Urothelium cell line (cell line): Measurements from ENCODE around the gene KREMEN1.
A peak's percentile ranks its signal among the peaks of the same experiment; 100 is the strongest.
"Not testable (repeated sequence)": the region's sequence is repeated elsewhere in the genome, so short reads cannot be mapped to it uniquely, and the experiment has no call there.

Experiments
- DNase-seq: peaks from one replicate; pipeline ENCODE4 v3.0.0; 2011; ENCODE audit warnings: low spot score, mixed read lengths
- FAIRE-seq: peaks from 2 replicates; lab custom pipeline; 2011; peaks lifted over from hg19 to GRCh38; lab: Jason Lieb, UNC

KREMEN1 gene

DNA sequence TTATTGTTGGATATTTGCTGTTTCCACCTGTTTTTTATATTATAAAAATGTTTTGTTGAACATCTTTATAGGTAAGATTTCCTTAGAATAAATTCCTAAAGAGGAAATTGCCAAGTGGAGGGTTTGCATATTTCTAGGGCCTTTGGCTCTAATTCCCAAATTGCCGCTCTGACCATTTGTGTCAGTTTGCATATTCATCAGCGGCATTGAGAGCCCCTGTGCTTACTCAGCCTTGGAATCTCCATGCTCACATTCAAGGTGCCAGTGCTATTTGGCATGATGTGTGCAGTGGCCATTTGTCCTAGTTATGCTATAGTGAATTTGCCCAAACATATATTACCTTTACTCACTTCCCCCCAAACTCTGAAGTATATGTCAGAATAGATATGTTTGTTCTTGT, 25.5 kb downstream of the KREMEN1 start:
- DNase-seq (no peak), FAIRE-seq (no peak)

DNA sequence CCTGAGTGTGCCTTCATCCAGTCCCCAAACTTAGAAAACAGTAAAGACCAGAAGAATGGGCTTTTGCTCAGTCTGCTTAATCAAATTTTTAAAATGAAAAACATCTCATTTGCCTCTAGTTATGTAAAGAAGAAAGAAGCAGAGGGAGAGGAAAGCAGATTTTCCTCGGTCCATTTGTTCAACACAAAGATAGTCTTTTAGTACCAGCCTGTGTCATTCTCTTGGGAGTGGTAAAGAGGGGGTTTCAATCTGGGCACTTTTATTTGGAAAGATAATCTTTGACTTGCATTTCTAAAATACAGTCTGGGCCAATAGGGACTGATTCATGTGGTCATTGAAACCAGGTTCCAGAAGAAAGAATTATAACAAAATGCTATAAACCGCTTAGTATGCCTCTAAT, 29.5 kb downstream of the KREMEN1 start:
- FAIRE-seq = no peak
- DNase-seq = no peak

DNA sequence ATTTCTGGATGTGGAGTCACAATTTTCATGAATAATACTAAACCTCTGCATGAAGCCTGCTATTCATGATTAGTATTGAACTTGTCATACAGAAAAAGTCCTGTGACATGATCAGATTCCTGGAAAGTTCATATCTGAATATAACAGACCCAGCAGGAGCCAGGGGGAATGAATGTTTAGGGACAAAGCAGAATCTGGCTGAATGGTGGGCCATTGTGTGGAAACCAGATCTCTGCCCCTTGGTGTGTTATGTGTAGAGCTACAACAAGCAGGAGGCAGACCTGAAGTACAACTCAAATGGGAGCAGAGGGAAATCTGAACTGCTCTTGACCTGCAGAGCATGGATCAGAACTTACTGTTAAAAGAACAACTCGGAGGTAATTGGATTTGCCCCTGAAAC, 30.3 kb downstream of the KREMEN1 start:
- no peak for FAIRE-seq
- no peak for DNase-seq

DNA sequence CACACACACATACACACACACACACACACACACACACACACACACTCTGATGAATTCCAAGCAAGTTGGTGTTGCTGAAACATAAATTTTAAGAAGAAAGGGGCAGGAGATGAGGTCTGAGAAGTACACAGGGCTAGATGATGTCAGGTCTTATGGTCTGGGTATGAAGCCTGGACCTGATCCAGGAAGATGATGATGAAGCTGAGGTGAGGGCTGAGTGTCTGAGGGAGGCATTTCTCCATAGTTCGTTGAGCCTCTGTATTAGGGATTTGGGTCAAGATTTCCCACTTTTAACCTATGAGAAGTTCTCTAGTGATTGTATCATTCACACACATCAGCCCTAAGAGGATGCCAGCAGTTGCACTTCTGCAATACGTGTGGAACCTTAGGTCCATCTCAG, 32.6 kb downstream of the KREMEN1 start:
- DNase-seq (no peak), FAIRE-seq (no peak)

DNA sequence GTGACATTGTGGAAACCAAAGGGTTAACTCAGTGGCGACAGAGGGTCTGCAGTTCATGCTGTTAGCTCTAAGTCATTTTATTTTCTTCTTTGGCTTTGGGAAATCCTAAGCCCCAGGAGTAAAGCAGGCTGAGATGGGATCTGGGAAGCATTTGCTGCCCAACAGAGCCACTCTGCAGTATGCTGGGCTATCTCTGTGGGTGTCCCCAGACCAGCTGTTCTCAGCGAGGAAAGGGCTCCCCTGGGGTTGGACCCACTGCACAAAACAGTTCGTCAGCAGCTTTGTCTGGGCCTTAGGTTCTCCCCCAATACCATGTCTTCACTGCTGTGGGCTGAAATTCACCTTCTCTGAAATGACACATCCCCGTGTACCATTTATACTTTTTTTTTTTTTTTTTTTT, 34.0 kb downstream of the KREMEN1 start:
- FAIRE-seq (no peak), DNase-seq (no peak)

DNA sequence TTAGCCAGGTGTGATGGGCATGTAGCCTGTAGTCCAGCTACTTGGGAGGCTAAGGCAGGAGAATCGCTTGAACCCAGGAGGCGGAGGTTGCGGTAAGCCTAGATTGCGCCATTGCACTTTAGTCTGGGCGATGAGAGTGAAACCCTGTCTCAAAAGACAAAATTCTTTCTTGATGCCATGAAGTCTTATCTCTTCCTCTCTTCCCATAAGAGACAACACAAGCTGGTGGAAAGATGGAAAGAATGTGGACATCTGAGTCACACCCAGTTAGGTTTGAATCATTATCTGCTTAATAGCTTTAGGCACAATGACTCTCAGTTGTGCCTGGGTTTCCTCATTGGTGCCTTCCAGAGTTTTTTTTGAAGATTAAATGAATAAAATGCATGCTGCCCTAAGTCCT, 35.3 kb downstream of the KREMEN1 start:
- no peak for DNase-seq
- FAIRE-seq = no peak

DNA sequence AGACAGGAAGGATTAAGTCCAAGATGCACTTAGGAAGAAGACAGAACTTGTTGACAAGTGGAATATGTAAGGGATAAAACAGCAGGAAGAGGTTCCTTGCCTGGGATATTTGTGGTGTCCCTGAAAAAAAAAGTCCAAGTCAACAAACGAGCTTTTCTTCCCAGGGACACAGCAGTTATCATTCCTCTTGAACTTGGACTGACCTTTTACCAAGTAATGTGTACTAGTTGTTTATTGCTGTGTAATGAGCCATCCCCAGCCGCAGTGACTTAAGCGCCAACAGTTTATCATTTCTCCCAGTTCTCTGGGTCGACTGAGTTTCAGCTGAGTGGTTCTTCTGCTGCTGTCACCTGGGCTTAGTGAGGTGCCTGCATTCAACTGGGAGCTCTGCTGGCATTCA, 37.0 kb downstream of the KREMEN1 start:
- no peak for FAIRE-seq
- no peak for DNase-seq

DNA sequence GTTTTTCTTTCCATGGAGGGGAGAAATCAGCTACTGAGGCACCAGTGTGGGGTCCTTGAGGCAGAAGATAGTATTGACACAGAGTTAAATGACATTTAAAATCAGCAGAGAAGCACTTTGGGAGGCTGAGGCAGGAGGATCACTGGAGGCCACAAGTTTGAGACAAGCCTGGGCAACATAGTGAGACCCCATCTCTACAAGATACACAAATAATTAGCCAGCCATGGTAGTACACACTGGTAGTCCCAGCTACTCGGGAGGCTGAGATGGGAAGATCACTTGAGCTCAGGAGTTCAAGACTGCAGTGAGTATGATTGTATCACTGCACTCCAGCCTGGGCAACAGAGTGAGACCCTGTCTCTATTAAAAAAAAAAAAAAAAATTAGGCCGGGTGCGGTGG, 38.1 kb downstream of the KREMEN1 start:
- FAIRE-seq (no peak), DNase-seq (no peak)

DNA sequence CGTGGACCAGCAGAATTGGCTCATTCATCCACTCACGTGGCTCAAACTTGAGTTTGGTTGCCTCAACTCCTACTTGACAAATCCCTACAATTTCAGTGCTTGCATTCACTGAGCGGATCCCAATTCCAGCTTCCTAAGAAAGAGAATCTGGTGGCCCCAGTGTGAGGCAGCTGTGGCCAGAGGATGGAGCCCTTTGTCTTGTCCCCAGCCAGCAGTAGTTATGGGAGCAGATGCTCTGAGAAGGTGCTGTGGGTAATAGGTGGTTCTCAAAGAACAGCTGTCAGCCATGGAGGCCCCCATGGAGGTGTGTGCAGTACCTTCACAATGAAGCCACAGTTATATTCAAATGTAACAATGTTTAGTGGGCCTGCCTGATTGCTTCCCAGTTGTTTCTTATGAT, 39.3 kb downstream of the KREMEN1 start:
- no peak for DNase-seq

DNA sequence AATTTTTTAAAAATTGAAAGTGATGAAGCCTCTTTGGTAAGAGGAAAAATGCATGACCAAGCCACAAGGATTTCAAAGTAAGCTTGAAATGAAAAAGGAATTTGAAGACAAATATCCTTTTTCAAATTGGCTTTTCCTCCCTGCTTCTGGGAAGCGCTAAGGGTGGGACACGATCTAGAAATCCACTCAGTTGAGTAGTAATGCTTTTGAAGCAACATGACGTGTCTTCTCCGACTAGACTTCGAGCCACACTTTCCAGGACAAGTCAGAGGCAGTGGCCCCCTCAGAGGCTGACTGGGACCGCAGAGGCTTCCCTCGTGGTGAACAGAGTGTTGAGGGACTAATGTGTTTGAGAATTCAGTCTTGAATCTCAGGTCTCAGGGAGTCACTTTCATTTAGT, 39.8 kb downstream of the KREMEN1 start:
- FAIRE-seq = no peak
- DNase-seq = no peak

More for the DNA sequence above, 39.3 kb downstream of the KREMEN1 start:
- FAIRE-seq = peak; percentile 80

DNA sequence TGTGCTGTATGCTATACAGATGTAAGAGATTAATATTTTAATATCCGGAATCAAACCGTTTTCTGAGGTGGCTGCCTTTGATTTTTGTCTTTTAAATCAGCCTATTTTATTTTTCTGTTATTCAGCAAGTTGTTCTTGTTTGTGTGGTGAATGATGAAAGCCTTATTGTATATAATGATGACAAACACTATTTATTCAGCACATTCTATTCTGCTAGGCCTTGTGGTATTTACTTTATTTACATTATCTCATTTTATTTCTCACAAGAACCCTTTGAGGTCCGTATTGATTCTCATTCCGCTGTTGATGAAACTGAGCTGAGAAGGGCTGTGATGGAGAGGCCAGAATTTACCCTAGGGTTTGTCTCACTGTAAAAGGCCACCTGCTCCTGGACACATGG, 40.5 kb downstream of the KREMEN1 start:
- no peak for DNase-seq
- FAIRE-seq = no peak

DNA sequence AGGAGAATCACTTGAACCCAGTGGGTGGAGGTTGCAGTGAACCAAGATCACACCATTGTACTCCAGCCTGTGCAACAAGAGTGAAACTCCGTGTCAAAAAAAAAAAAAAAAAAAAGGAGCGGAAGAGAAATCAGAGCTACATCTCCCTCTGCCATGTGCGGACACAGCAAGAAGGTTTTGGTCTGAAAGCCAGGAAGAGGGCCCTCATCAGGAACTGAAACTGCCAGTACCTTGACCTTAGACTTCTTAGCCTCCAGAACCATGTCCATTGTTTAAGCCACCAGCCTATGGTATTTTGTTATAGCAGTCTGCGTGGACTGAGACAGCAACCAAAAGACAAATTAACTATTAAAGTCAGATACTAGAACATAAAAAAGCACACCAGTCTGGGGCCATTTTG, 41.6 kb downstream of the KREMEN1 start:
- DNase-seq = no peak
- no peak for FAIRE-seq

DNA sequence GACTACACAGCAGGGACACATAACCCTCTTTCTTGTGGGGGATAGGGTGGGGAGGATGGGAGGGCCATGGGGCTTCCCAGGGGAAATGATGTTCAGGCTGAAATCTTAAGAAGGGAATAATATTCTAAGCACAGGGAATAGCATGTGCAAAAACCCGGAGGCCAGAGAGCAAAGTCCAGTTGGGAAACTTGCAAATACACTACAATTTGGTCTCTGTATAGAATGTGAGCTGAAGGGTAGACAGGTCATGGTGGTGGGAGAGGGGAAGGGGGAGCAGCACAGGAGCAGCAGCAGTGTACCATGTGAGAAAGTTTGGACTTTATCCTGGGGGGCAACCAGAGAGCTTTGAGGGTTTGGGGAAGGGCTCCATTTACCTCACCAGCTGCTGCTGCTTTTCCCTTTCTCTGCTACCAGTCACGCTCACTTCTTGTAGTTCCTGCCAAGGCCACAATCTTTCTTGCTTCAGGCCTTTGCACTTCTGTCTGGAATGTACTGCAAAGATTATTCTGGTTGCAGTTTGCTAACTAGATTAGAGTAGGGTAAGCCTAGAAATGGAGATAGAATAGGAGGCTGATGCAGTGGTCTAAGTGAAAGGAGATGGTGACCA, 43.0 kb downstream of the KREMEN1 start:
- no peak for FAIRE-seq

DNA sequence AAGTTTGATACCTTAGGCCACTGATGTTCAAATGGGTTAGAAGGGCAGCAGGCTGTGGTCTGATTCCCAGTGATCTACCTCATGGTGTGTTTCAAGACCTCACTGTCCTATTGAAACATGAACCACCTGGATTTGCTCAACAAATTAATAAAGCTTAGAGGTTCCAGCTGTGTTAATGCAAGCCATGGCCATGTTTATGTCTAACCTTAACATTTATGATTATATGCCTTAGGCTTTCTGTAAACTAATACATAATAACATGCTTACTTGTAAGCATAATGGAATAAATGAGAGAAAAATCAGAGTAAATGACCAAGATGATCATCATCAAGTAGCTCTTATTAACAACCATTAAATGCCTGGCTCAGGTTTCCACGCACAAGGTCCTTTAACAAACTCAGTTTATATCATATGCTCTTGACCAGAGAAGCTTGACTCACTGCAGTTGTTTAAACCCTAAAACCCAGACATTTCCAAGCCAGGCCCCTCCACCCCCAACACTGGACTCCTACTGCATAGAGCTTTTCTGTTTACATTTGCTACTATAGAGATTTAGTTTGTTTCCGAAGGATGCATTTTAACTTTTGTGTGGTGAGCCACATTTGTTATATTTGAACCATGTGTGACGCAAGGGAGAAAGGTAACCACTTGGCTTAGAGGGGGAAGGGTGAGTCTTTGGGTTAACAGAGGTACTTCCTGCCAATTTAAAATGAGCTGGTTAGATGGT, 43.7 kb downstream of the KREMEN1 start:
- DNase-seq (no peak), FAIRE-seq (no peak)

More for the DNA sequence above, 43.0 kb downstream of the KREMEN1 start:
- DNase-seq = no peak

DNA sequence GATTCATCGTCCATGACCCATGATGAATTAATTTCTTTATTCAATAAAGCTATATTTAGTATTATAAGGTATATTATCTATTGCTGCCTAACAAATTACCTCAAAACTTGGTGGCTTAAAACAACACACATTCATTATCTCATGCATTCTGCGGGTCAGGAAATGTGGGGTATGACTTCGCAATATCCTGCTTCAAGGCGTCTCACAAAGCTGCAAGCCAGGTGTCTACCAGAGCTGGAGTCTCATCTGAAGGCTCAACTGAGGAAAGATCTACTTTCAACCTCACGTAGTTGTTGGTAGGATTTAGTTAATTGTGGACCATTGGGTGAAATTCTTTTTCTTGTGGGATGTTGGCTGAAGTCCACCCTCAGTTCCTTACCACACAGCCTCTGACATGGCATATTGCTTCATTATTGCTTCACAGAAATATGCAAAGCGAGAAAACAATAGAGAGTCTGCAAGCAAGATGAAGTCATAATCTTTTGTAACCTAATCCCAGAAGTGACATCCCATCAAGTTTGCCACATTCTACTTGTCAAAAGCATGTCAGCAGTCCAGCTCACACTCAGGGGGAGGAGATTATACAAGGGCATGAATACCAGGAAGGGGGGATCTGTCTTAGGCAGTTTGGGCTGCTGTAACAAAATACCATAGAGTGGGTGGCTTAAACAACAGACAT, 45.1 kb downstream of the KREMEN1 start:
- no peak for DNase-seq
- no peak for FAIRE-seq

DNA sequence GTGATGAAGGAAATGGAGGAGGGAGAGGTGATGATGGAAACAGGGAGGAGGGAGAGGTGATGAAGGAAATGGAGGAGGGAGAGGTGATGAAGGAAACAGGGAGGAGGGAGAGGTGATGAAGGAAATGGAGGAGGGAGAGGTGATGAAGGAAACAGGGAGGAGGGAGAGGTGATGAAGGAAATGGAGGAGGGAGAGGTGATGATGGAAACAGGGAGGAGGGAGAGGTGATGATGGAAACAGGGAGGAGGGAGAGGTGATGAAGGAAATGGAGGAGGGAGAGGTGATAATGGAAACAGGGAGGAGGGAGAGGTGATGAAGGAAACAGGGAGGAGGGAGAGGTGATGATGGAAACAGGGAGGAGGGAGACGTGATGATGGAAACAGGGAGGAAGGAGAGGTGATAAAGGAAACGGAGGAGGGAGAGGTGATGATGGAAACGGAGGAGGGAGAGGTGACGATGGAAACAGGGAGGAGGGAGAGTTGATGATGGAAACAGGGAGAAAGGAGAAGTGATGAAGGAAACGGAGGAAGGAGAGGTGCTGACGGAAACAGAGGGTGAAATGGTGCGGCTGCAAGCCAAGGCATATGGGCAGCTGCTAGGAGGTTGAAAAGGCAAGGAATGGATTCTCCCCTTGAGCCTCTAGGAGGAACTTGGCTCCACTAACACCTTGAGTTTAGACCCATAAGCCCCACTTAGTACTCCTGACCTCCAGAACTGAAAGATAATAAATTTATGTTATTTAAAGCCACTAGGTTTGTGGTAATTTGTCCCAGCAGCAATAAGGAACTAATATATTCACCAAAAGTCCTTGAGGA, 47.5 kb downstream of the KREMEN1 start:
- DNase-seq = not testable (repeated sequence)
- FAIRE-seq = peak; percentile 99

DNA sequence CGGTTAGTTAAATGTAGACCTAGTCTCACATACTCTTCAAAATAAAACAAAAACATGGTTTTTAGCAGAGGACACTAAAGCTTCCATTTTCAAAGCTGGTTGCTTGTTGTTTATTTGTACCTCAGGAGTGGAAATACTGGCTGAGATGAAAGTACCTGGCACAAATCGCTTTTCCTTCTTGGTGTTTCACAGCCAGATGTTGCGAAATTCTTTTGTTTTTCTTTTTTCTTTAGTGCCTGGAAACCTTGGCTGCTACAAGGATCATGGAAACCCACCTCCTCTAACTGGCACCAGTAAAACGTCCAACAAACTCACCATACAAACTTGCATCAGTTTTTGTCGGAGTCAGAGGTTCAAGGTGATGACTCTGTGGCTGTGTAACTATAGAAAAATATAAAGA, 48.3 kb downstream of the KREMEN1 start:
- DNase-seq (no peak), FAIRE-seq (no peak)

DNA sequence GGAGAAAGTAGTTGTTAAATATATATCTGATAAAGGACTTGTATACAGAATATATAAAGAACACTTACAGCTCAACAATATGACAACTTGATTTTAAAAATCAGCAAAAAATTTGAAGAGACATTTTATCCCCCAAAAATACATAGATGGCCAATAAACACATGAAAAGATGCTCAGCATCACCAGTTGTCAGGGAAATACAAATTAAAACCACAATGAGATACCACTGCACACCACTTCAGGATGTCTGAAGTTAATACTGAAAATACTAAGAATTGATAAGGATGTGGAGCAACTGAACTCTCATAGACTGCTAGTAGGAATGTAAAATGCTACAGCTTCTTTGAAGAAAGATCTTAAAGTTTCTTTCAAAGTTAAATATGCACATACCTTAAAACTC, 49.2 kb downstream of the KREMEN1 start:
- FAIRE-seq = no peak
- no peak for DNase-seq

DNA sequence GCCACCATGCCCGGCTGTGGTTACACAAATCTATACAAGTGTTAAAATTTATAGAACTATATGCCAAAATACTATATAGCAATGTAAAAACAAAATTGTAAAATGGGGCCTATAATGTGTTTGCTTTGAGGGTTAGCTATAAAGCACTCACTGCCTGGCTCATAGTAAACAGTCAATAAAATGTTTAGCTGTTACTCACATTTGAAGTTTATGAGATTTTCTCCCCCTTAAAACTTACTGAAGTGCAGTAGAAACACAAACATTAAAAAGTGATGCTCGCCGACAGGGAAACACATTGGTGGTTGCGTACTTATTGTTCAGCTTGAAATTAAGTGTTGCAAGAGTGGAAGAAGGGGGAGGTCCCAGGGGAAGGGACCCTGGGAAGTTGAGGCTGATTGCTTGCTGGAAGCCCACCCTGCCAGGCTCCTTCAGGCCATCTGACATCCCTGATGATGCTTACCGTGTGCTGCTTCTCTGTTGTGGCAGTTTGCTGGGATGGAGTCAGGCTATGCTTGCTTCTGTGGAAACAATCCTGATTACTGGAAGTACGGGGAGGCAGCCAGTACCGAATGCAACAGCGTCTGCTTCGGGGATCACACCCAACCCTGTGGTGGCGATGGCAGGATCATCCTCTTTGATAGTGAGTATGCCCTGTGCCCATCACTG, 52.1 kb downstream of the KREMEN1 start:
- FAIRE-seq (no peak), DNase-seq (no peak)

DNA sequence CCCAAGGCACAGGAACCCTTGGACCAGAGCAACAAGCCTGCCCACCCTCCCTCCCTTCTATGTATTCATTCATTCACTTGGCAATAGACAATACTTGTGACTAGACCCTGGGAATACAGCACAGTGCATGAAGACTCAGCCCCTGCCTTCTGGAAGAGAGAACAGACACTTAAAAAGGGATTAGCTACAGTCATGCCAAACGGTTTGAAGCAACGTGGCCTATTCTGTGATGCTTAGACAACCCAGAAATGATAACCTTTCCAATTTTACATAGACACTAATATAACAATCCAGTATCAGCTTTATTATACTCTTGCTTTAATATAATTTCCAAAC, 52.6 kb downstream of the KREMEN1 start:
- FAIRE-seq = no peak
- no peak for DNase-seq

DNA sequence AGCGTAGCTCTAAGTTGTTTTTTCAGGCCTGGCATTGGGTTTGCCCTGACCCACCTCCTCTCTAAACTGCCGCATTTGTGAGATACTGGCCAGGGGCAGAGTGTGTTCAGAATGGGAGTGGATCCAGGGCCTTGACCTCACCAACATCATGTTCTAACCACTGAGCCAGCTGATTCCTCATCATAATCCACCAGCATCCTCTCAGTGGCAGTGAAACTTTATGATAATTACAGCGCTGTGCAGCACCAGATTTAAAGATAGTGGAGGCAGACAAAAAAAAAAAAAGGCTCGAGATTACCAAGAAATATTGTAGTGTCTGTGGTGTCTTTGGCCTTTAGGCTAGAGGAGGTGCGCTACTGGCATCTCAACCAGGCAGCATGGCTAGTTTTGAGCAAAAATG, 53.0 kb downstream of the KREMEN1 start:
- DNase-seq = no peak
- no peak for FAIRE-seq
